Raji (cell line): ENCODE data around the gene PSME1.

Source experiments
- POLR2A ChIP-seq: IDR thresholded peaks from 2 replicates; pipeline ENCODE4 v1.6.1; 2011; ENCODE audit warnings: low read depth, low read length, control low read depth; ENCODE audit not compliant: insufficient read depth

The PSME1 gene

DNA sequence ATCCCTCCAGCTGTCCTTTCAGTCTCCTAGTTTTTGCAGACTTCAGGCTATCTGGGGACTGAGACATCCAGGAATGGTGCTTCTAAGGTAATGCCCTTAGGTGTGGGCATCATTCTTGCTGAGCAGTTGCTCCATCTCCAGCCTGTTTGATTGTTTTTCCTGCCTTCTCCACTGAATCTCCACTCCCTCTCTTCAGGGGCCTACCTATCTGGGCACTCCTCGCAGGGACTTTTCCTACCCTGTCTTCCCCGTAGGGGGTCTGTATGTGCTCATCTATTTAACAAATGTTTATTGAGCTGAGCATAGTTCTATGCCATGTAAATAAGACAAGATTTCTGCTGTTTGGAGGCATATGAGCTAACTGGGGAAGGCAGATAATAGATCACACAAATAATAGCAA is 3.0 kb upstream of the PSME1 start:
- TF ChIP-seq POLR2A: no peak

GRCh38 chr14:24133735-24134134 is 2.3 kb upstream of the PSME1 start:
- TF ChIP-seq POLR2A: no peak

DNA sequence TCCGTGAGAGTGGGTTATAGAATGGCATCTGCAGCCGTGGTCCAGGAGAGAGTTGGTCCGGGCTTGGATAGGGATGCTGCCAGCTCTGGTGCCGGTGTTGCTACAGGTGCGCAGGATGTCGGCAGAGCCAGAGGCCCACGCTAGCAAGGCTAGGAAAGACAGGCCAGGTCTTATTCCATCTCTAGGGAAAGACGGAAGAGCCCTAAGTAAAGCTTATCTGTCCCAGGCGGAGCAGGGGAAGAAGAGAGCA is 485 bp upstream of the PSME1 start:
- TF ChIP-seq POLR2A: no peak

DNA sequence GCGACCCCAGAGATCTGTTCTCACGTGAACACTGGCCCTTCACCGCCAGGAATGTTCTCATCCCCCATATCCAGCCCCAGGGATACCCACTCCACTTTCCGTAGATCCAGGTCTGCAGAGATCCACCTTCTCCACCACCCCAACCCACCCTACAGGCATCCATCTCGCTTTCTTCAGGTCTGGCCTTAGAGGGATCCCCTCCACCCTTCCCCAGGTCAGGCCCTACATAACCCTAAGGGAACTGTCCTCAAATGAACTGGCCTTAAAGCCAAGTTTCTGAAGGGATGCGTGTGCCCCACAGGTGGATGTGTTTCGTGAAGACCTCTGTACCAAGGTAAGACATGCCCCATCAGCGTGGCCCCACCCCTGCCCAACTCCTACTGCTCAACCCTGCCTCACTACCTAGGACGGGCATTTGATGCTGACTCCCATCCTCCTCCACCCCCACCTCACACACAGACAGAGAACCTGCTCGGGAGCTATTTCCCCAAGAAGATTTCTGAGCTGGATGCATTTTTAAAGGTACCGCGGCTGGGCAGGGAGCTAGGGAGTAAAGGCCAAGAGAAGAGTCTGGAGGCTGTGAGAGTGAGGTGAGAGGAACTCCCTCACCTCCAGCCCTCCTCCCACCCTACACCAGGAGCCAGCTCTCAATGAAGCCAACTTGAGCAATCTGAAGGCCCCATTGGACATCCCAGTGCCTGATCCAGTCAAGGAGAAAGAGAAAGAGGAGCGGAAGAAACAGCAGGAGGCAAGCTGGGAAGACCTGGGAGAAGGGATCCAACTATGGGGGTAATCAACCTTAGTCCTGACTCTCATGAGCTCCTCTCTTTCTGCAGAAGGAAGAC is 912 bp downstream of the PSME1 start:
- peak; percentile 13; the same call in 1 of the 2 replicates for TF ChIP-seq POLR2A

GRCh38 chr14:24137529-24138395 is 1.8 kb downstream of the PSME1 start:
- peak; percentile 23; the same call in 1 of the 2 replicates for TF ChIP-seq POLR2A

DNA sequence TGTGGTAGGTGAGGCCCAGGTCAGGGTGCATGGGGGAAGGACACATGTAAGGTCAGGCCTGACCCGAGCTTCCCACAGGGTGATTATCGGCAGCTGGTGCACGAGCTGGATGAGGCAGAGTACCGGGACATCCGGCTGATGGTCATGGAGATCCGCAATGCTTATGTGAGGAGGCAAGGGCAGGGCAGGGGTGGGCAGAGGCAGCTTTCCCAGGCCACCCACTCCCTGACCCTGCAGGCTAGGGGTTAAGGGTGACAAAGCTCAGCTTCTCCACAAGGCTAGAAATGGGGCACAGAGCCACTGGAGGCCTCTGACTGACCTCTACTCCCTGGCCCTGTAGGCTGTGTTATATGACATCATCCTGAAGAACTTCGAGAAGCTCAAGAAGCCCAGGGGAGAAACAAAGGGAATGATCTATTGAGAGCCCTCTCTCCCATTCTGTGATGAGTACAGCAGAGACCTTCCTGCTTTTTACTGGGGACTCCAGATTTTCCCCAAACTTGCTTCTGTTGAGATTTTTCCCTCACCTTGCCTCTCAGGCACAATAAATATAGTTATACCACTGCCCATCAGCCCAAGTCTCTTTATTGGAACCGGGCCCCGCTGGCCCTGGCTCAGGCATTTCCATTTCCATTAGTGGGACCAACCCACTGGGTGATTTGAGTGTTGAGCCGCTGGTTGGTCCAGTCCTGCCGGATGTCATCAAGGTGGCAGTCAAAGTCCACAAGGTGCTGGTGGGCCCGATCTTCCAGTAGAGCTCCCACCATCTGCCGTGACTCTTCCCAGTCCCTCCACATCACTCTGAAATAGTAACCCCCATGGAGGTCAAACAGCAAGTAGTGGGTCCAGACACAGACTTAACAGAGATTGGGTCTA is 2.6 kb downstream of the PSME1 start:
- TF ChIP-seq POLR2A: no peak; the same call in none of the 2 replicates

- TF ChIP-seq POLR2A: peak; percentile 33; the same call in 1 of the 2 replicates
These were observed 3.4 kb downstream of the PSME1 start for GRCh38 chr14:24139272-24139934.

- TF ChIP-seq POLR2A: peak; percentile 92
These were observed 5.3 kb downstream of the PSME1 start, which contains the start of gene EMC9 for GRCh38 chr14:24141097-24141880. TSS of gene EMC9 (minus strand) at chr14:24141591. CDS start at chr14:24141304, 287 bp downstream.

DNA sequence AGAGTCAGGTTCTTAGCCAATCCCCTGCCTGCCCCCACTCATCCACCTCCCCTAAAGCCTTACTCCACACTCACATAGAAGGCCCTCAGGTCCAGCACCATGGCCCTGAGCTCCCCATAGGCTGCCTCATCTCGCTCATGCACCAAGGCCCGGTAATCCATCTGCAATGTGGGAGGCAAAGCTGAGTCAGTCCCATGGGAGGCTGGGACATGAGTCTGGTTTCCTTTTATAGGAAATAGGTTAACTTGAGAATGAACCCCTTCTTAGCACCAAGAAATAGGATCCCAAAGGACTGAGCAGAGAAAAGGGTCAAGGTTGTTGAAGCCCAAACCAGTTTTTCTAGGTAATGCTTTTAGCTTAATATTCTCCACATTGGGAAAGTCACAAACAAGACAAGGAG is 7.5 kb downstream of the PSME1 start:
- TF ChIP-seq POLR2A: no peak

GRCh38 chr14:24144451-24144850 is 8.5 kb downstream of the PSME1 start:
- TF ChIP-seq POLR2A: no peak

GRCh38 chr14:24145219-24145618 is 9.2 kb downstream of the PSME1 start:
- no peak for TF ChIP-seq POLR2A

GRCh38 chr14:24145690-24146452 is 9.9 kb downstream of the PSME1 start:
- TF ChIP-seq POLR2A: no peak

DNA sequence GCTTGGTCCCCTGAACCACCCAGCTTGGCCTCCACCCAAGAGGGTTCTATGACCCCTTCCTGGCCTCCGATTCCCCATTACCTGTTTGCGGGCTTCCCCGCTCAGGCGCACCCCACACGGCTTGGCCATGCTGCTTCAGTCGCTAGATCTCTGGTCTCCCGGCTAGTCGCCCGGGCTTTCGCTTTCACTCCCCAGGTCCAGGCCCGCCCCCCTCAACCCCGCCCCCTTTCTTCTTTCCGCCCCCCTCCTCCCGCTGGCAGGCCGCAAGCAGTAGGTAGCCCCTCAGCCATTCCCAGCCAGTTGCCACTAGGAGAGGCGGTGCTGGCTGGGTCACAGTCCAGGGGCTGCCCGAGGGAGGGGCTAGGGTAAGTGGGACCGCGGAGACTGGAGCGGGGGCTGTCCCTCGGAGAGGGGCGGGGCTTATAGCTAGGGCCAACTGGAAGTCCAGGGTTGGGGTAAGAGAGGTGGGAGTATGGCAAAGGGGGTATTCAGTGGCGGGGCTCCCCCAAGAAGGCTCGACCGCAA is 10.5 kb downstream of the PSME1 start, which contains the start of gene PSME2:
Gene PSME2, minus strand, starts transcription at position 158 of the 525 bp plus-strand sequence. Its CDS starts 29 bp downstream, at position 129.
- TF ChIP-seq POLR2A: peak; percentile 74
